DND-41 (cell line): ENCODE results near the gene COG2.

Source experiments
- CTCF ChIP-seq: IDR thresholded peaks from 2 replicates; pipeline ENCODE4 v1.5.1; 2012; ENCODE audit warnings: borderline replicate concordance, low read length, moderate library complexity, mild to moderate bottlenecking; ENCODE audit not compliant: poor library complexity, severe bottlenecking; ENCODE audit errors: extremely low read depth
- EZH2 ChIP-seq: IDR thresholded peaks from 3 replicates; pipeline ENCODE4 v1.6.1; 2012; ENCODE audit warnings: borderline replicate concordance, low read depth, mild to moderate bottlenecking, moderate library complexity, low read length, inconsistent platforms; ENCODE audit not compliant: severe bottlenecking

GRCh38 chr1:230612651-230613050 is 29.6 kb upstream of the COG2 start:
- no peak for TF ChIP-seq CTCF
- no peak for TF ChIP-seq EZH2
